HEK293 (cell line): Measurements from ENCODE around the gene TMC6.

Experiments
- CTCF ChIA-PET: fragments of 350-600 bp; formaldehyde crosslinking; extraction: SDS; loops from one replicate; lab custom pipeline; 2021; ENCODE audit warnings: antibody characterized with exemption; lab: Yijun Ruan, JAX
- POLR2A ChIA-PET: fragments of 300-600 bp; formaldehyde crosslinking; extraction: SDS; loops from one replicate; lab custom pipeline; 2020; ENCODE audit warnings: antibody characterized with exemption, inconsistent platforms; lab: Yijun Ruan, JAX
- H3K27ac ChIP-seq: fragments of 200-500 bp; sonication (Bioruptor generic); 2 replicates; pipeline ENCODE4 v1.5.1; 2014; ENCODE audit warnings: low read depth, low read length, control low read depth, inconsistent platforms; ENCODE audit errors: extremely low read depth
- H3K36me3 ChIP-seq, 2 experiments: fragments of 200-500 bp in 1 of 2; sonication (Bioruptor generic) in 1 of 2; 1 replicate in 1 of 2; 2 replicates in 1 of 2; pipeline ENCODE4 v1.5.1; 2014 to 2017; ENCODE audit warnings: inconsistent platforms in 2 of 2, low read length in 2 of 2; ENCODE audit not compliant: control insufficient read depth in 2 of 2, insufficient read depth in 1 of 2
- H3K4me1 ChIP-seq: fragments of 200-500 bp; sonication (Bioruptor generic); 2 replicates; pipeline ENCODE4 v1.5.1; 2014; ENCODE audit warnings: mild to moderate bottlenecking, low read length, inconsistent platforms; ENCODE audit not compliant: control insufficient read depth, insufficient read depth
- H3K4me3 ChIP-seq: 2 replicates; pipeline ENCODE4 v1.5.1; 2011; ENCODE audit warnings: low read depth, mild to moderate bottlenecking, control low read depth, low read length, moderate library complexity
- H3K9me3 ChIP-seq: fragments of 200-500 bp; sonication (Bioruptor generic); 2 replicates; pipeline ENCODE4 v1.5.1; 2014; ENCODE audit warnings: low read depth, low read length, inconsistent platforms; ENCODE audit not compliant: control insufficient read depth, insufficient read depth
- GLIS2 ChIP-seq: fragments of 450-650 bp; formaldehyde crosslinking; IDR thresholded peaks from 2 replicates; pipeline ENCODE4 v1.5.1; 2016; ENCODE audit warnings: missing biosample characterization, missing genetic modification characterization
- KLF10 ChIP-seq: fragments of 450-650 bp; IDR thresholded peaks from 2 replicates; pipeline ENCODE4 v1.5.1; 2018; ENCODE audit warnings: missing biosample characterization, mild to moderate bottlenecking, missing genetic modification characterization
- KLF8 ChIP-seq: fragments of 450-650 bp; formaldehyde crosslinking; IDR thresholded peaks from 2 replicates; pipeline ENCODE4 v1.5.1; 2016; ENCODE audit warnings: missing biosample characterization, missing genetic modification characterization
- KLF9 ChIP-seq: fragments of 450-650 bp; formaldehyde crosslinking; IDR thresholded peaks from 2 replicates; pipeline ENCODE4 v1.5.1; 2016; ENCODE audit warnings: missing biosample characterization, missing genetic modification characterization, low read depth
- OSR2 ChIP-seq: fragments of 450-650 bp; formaldehyde crosslinking; IDR thresholded peaks from 2 replicates; pipeline ENCODE4 v1.5.1; 2016; ENCODE audit warnings: missing biosample characterization, missing genetic modification characterization
- ZBTB17 ChIP-seq: fragments of 450-650 bp; formaldehyde crosslinking; IDR thresholded peaks from 2 replicates; pipeline ENCODE4 v1.5.1; 2016; ENCODE audit warnings: missing biosample characterization, missing genetic modification characterization
- ZBTB48 ChIP-seq: fragments of 450-650 bp; formaldehyde crosslinking; IDR thresholded peaks from 2 replicates; pipeline ENCODE4 v1.5.1; 2016; ENCODE audit warnings: missing biosample characterization, missing genetic modification characterization
- ZFHX2 ChIP-seq: fragments of 450-650 bp; formaldehyde crosslinking; conservative IDR thresholded peaks from 2 replicates; pipeline ENCODE4 v1.5.1; 2016; ENCODE audit warnings: missing biosample characterization, missing genetic modification characterization
- ZIC2 ChIP-seq: fragments of 450-650 bp; formaldehyde crosslinking; IDR thresholded peaks from 2 replicates; pipeline ENCODE4 v1.5.1; 2016; ENCODE audit warnings: missing biosample characterization, missing genetic modification characterization
- ZNF10 ChIP-seq: fragments of 450-650 bp; formaldehyde crosslinking; IDR thresholded peaks from 2 replicates; pipeline ENCODE4 v1.5.1; 2017; ENCODE audit warnings: missing biosample characterization, missing genetic modification characterization
- ZNF514 ChIP-seq: fragments of 450-650 bp; formaldehyde crosslinking; IDR thresholded peaks from 2 replicates; pipeline ENCODE4 v1.5.1; 2016; ENCODE audit warnings: missing biosample characterization, missing genetic modification characterization
- ZNF677 ChIP-seq: fragments of 450-650 bp; IDR thresholded peaks from 2 replicates; pipeline ENCODE4 v1.5.0; 2018; ENCODE audit warnings: missing biosample characterization, mild to moderate bottlenecking, missing genetic modification characterization, moderate library complexity
- ZSCAN4 ChIP-seq: fragments of 450-650 bp; formaldehyde crosslinking; IDR thresholded peaks from 2 replicates; pipeline ENCODE4 v1.5.1; 2017; ENCODE audit warnings: missing biosample characterization, missing genetic modification characterization
- TF ChIP-seq, protein P1 (sequence below): fragments of 450-650 bp; formaldehyde crosslinking; IDR thresholded peaks from 2 replicates; pipeline ENCODE4 v1.5.1; 2016; ENCODE audit warnings: missing biosample characterization, missing genetic modification characterization
- TF ChIP-seq, protein P2 (sequence below): fragments of 450-650 bp; IDR thresholded peaks from 2 replicates; pipeline ENCODE4 v1.5.1; 2018; ENCODE audit warnings: missing biosample characterization, mild to moderate bottlenecking, missing genetic modification characterization
- TF ChIP-seq, protein P3 (sequence below): sonication (generic); formaldehyde crosslinking; IDR thresholded peaks from 2 replicates; pipeline ENCODE4 v1.8.1; 2022; ENCODE audit warnings: mild to moderate bottlenecking, moderate library complexity, missing genetic modification reagents
- TF ChIP-seq, protein P4 (sequence below): fragments of 450-650 bp; formaldehyde crosslinking; IDR thresholded peaks from 2 replicates; pipeline ENCODE4 v1.5.1; 2016; ENCODE audit warnings: missing biosample characterization, missing genetic modification characterization

TMC6 gene

GRCh38 chr17:78141437-78142118 is 13.0 kb upstream of the TMC6 start:
- ChIA-PET POLR2A (interaction anchor here (0.6 to 2.0 kb wide), 9 partner anchors 8 to 183 kb away, joined by 3 to 21 read pairs (median 6); partner anchors contain the start of genes AFMID, TK1, TMC8 and TNRC6C), CTCF (interaction anchor here (1.2 to 2.5 kb wide), 7 partner anchors 12 to 108 kb away, joined by 5 to 15 read pairs (median 5); partner anchors contain the start of gene TK1)
- peaks cover 4% of the 10 kb centered on the region for H3K4me1 ChIP-seq
- TF ChIP-seq, protein P1, sequence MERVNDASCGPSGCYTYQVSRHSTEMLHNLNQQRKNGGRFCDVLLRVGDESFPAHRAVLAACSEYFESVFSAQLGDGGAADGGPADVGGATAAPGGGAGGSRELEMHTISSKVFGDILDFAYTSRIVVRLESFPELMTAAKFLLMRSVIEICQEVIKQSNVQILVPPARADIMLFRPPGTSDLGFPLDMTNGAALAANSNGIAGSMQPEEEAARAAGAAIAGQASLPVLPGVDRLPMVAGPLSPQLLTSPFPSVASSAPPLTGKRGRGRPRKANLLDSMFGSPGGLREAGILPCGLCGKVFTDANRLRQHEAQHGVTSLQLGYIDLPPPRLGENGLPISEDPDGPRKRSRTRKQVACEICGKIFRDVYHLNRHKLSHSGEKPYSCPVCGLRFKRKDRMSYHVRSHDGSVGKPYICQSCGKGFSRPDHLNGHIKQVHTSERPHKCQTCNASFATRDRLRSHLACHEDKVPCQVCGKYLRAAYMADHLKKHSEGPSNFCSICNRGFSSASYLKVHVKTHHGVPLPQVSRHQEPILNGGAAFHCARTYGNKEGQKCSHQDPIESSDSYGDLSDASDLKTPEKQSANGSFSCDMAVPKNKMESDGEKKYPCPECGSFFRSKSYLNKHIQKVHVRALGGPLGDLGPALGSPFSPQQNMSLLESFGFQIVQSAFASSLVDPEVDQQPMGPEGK (tag by site-specific recombination) = 0 out of 2 replicates have a peak, but pooled peaks have one; percentile 16
- peak; percentile 66 for TF ChIP-seq ZIC2 (tag by site-specific recombination)
- 0 out of 2 replicates have a peak, but pooled peaks have one; percentile 20 for TF ChIP-seq ZNF10 (tag by site-specific recombination)
- TF ChIP-seq, protein P2, sequence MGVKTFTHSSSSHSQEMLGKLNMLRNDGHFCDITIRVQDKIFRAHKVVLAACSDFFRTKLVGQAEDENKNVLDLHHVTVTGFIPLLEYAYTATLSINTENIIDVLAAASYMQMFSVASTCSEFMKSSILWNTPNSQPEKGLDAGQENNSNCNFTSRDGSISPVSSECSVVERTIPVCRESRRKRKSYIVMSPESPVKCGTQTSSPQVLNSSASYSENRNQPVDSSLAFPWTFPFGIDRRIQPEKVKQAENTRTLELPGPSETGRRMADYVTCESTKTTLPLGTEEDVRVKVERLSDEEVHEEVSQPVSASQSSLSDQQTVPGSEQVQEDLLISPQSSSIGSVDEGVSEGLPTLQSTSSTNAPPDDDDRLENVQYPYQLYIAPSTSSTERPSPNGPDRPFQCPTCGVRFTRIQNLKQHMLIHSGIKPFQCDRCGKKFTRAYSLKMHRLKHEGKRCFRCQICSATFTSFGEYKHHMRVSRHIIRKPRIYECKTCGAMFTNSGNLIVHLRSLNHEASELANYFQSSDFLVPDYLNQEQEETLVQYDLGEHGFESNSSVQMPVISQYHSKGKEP (tag by site-specific recombination) = no peak
- H3K36me3 ChIP-seq = no peaks in the 10 kb centered on the region
- H3K9me3 ChIP-seq = no peaks in the 10 kb centered on the region
- no peak overlapping the region for H3K4me3 ChIP-seq
- no peak overlapping the region for H3K27ac ChIP-seq

- no peaks in the 10 kb centered on the region for H3K36me3 ChIP-seq
- peaks cover 4% of the 10 kb centered on the region for H3K4me1 ChIP-seq
- POLR2A ChIA-PET = interaction anchor here (0.6 to 2.1 kb wide), 14 partner anchors 9 to 1673 kb away, joined by 3 to 27 read pairs (median 4); partner anchors contain the start of genes AFMID, TK1, TMC6 and TMC8
- no peaks in the 10 kb centered on the region for H3K9me3 ChIP-seq
- no peak overlapping the region for H3K4me3 ChIP-seq
- CTCF ChIA-PET = interaction anchor here (0.6 to 2.5 kb wide), 12 partner anchors 10 to 200 kb away, joined by 3 to 15 read pairs (median 4); partner anchors contain the start of genes AFMID, TK1 and TMC8
- no peak overlapping the region; the same call in 1 of the 2 replicates for H3K27ac ChIP-seq
- TF ChIP-seq KLF10 (tag by site-specific recombination) = no peak
- peak; percentile 100 for TF ChIP-seq KLF8
- TF ChIP-seq ZFHX2 (tag by site-specific recombination) = peak; percentile 62
- TF ChIP-seq ZBTB17 (tag by site-specific recombination) = peak; percentile 53; the same call in 1 of the 2 replicates
- peak; percentile 56 for TF ChIP-seq OSR2
- TF ChIP-seq, protein P3, sequence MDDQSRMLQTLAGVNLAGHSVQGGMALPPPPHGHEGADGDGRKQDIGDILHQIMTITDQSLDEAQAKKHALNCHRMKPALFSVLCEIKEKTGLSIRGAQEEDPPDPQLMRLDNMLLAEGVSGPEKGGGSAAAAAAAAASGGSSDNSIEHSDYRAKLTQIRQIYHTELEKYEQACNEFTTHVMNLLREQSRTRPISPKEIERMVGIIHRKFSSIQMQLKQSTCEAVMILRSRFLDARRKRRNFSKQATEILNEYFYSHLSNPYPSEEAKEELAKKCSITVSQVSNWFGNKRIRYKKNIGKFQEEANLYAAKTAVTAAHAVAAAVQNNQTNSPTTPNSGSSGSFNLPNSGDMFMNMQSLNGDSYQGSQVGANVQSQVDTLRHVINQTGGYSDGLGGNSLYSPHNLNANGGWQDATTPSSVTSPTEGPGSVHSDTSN = no peak
- peak; percentile 100 for TF ChIP-seq KLF9 (tag by site-specific recombination)
- TF ChIP-seq, protein P4, sequence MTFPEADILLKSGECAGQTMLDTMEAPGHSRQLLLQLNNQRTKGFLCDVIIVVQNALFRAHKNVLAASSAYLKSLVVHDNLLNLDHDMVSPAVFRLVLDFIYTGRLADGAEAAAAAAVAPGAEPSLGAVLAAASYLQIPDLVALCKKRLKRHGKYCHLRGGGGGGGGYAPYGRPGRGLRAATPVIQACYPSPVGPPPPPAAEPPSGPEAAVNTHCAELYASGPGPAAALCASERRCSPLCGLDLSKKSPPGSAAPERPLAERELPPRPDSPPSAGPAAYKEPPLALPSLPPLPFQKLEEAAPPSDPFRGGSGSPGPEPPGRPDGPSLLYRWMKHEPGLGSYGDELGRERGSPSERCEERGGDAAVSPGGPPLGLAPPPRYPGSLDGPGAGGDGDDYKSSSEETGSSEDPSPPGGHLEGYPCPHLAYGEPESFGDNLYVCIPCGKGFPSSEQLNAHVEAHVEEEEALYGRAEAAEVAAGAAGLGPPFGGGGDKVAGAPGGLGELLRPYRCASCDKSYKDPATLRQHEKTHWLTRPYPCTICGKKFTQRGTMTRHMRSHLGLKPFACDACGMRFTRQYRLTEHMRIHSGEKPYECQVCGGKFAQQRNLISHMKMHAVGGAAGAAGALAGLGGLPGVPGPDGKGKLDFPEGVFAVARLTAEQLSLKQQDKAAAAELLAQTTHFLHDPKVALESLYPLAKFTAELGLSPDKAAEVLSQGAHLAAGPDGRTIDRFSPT (tag by site-specific recombination) = no peak; the same call in 1 of the 2 replicates
- no peak for TF ChIP-seq ZNF514 (tag by site-specific recombination)
- no peak for TF ChIP-seq ZSCAN4 (tag by site-specific recombination)
- TF ChIP-seq ZBTB48 = peak; percentile 27; the same call in 1 of the 2 replicates
- peak; percentile 97 for TF ChIP-seq GLIS2 (tag by site-specific recombination)
- no peak for TF ChIP-seq ZNF677
- TF ChIP-seq, protein P2 (tag by site-specific recombination) = no peak
Measured at GRCh38 chr17:78140169-78141051, 11.9 kb upstream of the TMC6 start.
